Vagina (tissue), 2 donors: ENCODE results near the gene ENKUR.

Source experiments
- POLR2AphosphoS5 ChIP-seq, 2 donors: sonication (generic); formaldehyde crosslinking; IDR thresholded peaks; one replicate each; pipeline ENCODE4 v1.9.0; 2017; ENCODE audit warnings: antibody characterized with exemption in 2 of 2, mild to moderate bottlenecking in 2 of 2, low read depth in 1 of 2; ENCODE audit not compliant: insufficient read depth in 1 of 2
- TF ChIP-seq, protein P1 (sequence below), 3 experiments: fragments of 450-650 bp in 2 of 3; fragments of 200-600 bp in 1 of 3; sonication (generic) in 1 of 3; IDR thresholded peaks; one replicate each; pipeline ENCODE4 v1.5.1; 2017 to 2019; ENCODE audit warnings: antibody characterized with exemption in 3 of 3, mild to moderate bottlenecking in 2 of 3, moderate library complexity in 2 of 3

DNA sequence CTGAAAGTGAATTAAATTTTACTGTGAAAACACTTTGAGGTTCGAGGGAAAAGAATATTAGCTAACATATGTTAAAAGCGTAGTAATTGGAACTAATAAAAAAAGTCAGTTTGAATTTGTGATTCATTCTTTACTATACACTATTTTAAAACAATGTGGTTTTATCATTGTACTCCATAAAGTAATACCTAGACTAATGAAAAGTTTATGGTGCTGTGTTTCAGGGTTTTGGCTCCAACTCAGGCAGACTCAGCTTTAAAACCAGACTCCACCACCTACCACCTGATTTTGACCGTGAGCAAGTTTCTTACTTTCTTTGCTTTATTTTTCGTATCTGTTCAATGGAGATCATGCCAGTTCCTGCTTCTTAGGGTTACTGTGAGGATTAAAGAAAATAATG lies 54.4 kb downstream of the ENKUR start:
- TF ChIP-seq, protein P1, sequence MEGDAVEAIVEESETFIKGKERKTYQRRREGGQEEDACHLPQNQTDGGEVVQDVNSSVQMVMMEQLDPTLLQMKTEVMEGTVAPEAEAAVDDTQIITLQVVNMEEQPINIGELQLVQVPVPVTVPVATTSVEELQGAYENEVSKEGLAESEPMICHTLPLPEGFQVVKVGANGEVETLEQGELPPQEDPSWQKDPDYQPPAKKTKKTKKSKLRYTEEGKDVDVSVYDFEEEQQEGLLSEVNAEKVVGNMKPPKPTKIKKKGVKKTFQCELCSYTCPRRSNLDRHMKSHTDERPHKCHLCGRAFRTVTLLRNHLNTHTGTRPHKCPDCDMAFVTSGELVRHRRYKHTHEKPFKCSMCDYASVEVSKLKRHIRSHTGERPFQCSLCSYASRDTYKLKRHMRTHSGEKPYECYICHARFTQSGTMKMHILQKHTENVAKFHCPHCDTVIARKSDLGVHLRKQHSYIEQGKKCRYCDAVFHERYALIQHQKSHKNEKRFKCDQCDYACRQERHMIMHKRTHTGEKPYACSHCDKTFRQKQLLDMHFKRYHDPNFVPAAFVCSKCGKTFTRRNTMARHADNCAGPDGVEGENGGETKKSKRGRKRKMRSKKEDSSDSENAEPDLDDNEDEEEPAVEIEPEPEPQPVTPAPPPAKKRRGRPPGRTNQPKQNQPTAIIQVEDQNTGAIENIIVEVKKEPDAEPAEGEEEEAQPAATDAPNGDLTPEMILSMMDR (IDR thresholded peaks at IDR 0.05) = no peak
- no peak for TF ChIP-seq POLR2AphosphoS5 (IDR thresholded peaks at IDR 0.05; ENCODE audit: insufficient read depth in 1 of 2, low read depth in 1 of 2)
